ENCODE results near the gene KANSL1L.

KANSL1L gene

GRCh38 chr2:210174086-210174485, 2.9 kb upstream of the KANSL1L start:
- DNase-seq = no peak

GRCh38 chr2:210172219-210172575, 988 bp upstream of the KANSL1L start:
- DNase-seq = no peak

- DNase-seq = peak; percentile 94
Measured at GRCh38 chr2:210170446-210171303, 534 bp downstream of the KANSL1L start.

GRCh38 chr2:210170196-210170445, 1.1 kb downstream of the KANSL1L start:
- DNase-seq = no peak

GRCh38 chr2:210169516-210170195, 1.6 kb downstream of the KANSL1L start:
- DNase-seq = no peak

- no peak for DNase-seq
Measured at GRCh38 chr2:210167227-210167626, 4.0 kb downstream of the KANSL1L start.

- DNase-seq = no peak
Measured at GRCh38 chr2:210162466-210163124, 8.6 kb downstream of the KANSL1L start.

- no peak for DNase-seq
Measured at GRCh38 chr2:210159059-210159458, 12.2 kb downstream of the KANSL1L start.

GRCh38 chr2:210158236-210158635, 13.0 kb downstream of the KANSL1L start:
- DNase-seq = no peak

GRCh38 chr2:210157526-210157925, 13.7 kb downstream of the KANSL1L start:
- DNase-seq = no peak

GRCh38 chr2:210147614-210148013, 23.6 kb downstream of the KANSL1L start:
- DNase-seq = no peak

- DNase-seq = no peak
Measured at GRCh38 chr2:210132239-210132638, 39.0 kb downstream of the KANSL1L start.

GRCh38 chr2:210128961-210129360, 42.2 kb downstream of the KANSL1L start:
- DNase-seq = no peak

- no peak for DNase-seq
Measured at GRCh38 chr2:210113614-210114235, 57.5 kb downstream of the KANSL1L start.

- DNase-seq = no peak
Measured at GRCh38 chr2:210112871-210113270, 58.3 kb downstream of the KANSL1L start.

GRCh38 chr2:210099940-210100339, 71.3 kb downstream of the KANSL1L start:
- DNase-seq = no peak

- no peak for DNase-seq
Measured at GRCh38 chr2:210094787-210095186, 76.4 kb downstream of the KANSL1L start.

GRCh38 chr2:210092791-210093190, 78.4 kb downstream of the KANSL1L start:
- DNase-seq = no peak

GRCh38 chr2:210086930-210087329, 84.3 kb downstream of the KANSL1L start:
- DNase-seq = no peak

GRCh38 chr2:210086292-210086691, 84.9 kb downstream of the KANSL1L start:
- no peak for DNase-seq

- DNase-seq = peak; percentile 12
Measured at GRCh38 chr2:210072922-210073509, 98.2 kb downstream of the KANSL1L start.

GRCh38 chr2:210072493-210072892, 98.7 kb downstream of the KANSL1L start:
- DNase-seq = peak; percentile 39

GRCh38 chr2:210063306-210063705, 107.9 kb downstream of the KANSL1L start:
- no peak for DNase-seq

Measured in retina (tissue), 1 donor.